MG63 (cell line): ENCODE data around the gene OLFML2A. TPM values are rescaled to one million over a fixed set of nuclear protein-coding genes. Genes with fewer than 3 reads are reported as not detected.

ENCODE experiments used
- DNase-seq: peaks from one replicate; pipeline ENCODE4 v3.0.0-alpha.2; 2020
- H3K27me3 ChIP-seq: fragments of 250-450 bp; sonication (Bioruptor Pico); 2 replicates; pipeline ENCODE4 v1.5.1; 2020; ENCODE audit warnings: mild to moderate bottlenecking, moderate library complexity
- H3K36me3 ChIP-seq: fragments of 250-450 bp; sonication (Bioruptor Pico); 2 replicates; pipeline ENCODE4 v1.5.1; 2020; ENCODE audit warnings: mild to moderate bottlenecking, moderate library complexity
- H3K4me3 ChIP-seq: fragments of 250-450 bp; sonication (Bioruptor Pico); 2 replicates; pipeline ENCODE4 v1.5.1; 2020; ENCODE audit warnings: mild to moderate bottlenecking, moderate library complexity
- H3K9me3 ChIP-seq: fragments of 250-450 bp; sonication (Bioruptor Pico); 2 replicates; pipeline ENCODE4 v1.5.1; 2020; ENCODE audit warnings: mild to moderate bottlenecking, moderate library complexity
- total RNA-seq: library from RNA; depleted of rRNA; stranded (reverse); fragments of >200 nt; shearing (Covaris generic); gene quantifications from 2 replicates; pipeline ENCODE4 v1.2.3, GENCODE V29; 2014; ENCODE audit warnings: low replicate concordance

Gene OLFML2A
- total RNA-seq, 1 experiment from 2014 or later, result 1.5 TPM

DNA sequence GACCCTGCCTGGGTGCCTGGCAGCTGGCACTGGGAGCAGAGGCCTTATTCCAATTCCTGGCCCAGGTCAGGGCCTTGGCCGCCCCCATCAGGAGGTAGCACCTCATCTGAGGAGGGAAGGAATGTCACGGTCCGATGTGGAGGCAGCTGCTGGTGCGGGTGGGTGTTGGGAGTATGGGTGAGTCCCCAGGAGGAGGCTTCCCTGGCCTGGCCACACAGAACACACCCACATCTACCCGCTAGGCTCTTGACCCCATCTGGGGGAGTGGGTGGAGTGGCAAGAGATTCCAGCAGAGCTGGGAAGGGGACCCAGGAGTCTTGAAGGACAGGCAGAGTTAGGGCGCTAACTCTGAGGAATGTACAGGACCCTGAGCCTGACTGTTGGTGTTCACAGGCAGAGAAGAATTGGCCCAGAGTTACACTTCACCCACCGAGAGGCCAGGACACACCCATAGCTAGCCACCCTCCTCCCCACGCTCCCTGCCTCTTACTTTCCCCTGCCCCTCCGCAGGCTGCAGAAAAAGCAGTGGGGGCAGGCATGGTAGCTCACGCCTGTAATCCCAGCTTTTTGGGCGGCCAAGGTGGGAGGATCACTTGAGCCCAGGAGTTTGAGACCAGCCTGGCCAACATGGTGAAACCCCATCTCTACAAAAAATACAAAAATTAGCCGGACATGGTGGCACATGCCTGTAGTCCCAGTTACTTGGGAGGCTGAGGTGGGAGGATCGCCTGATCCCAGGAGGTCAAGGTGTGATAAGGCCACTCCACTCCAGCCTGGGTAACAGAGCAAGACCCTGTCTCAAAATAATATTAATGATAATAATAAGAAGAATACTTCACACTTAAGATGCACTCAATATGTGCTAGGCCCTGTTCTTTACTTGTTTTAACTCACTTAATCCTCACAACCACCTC, 6.0 kb downstream of the OLFML2A start:
- H3K36me3 ChIP-seq, result no peaks in the 10 kb centered on the region
- H3K9me3 ChIP-seq, result no peaks in the 10 kb centered on the region
- no peak for DNase-seq
- H3K4me3 ChIP-seq, result no peak overlapping the region
- H3K27me3 ChIP-seq, result no peaks in the 10 kb centered on the region

- DNase-seq, result no peak
- H3K27me3 ChIP-seq, result no peaks in the 10 kb centered on the region
- H3K9me3 ChIP-seq, result no peaks in the 10 kb centered on the region
- no peaks in the 10 kb centered on the region for H3K36me3 ChIP-seq
- H3K4me3 ChIP-seq, result no peak overlapping the region
Observed at GRCh38 chr9:124783830-124784229, 6.9 kb downstream of the OLFML2A start.

DNA sequence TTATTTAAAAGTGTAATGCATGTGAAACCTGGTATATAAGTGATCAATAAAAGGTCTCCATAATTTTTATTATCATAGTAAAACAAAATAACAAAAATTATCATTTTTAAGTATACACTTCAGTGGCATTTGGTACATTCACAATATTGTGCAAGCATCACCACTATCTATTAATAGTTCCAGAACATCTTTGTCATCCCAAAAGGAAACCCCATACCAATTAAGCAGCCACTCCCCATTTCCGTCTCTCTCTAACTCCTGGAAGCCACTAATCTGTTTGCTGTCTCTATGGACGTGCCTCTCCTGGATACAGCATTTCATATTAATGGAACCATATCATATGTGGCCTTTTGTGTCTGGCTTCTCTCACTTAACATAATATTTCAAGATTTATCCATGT, 7.6 kb downstream of the OLFML2A start:
- H3K9me3 ChIP-seq, result no peaks in the 10 kb centered on the region
- no peak overlapping the region for H3K4me3 ChIP-seq
- no peak for DNase-seq
- H3K36me3 ChIP-seq, result no peaks in the 10 kb centered on the region
- H3K27me3 ChIP-seq, result no peaks in the 10 kb centered on the region

DNA sequence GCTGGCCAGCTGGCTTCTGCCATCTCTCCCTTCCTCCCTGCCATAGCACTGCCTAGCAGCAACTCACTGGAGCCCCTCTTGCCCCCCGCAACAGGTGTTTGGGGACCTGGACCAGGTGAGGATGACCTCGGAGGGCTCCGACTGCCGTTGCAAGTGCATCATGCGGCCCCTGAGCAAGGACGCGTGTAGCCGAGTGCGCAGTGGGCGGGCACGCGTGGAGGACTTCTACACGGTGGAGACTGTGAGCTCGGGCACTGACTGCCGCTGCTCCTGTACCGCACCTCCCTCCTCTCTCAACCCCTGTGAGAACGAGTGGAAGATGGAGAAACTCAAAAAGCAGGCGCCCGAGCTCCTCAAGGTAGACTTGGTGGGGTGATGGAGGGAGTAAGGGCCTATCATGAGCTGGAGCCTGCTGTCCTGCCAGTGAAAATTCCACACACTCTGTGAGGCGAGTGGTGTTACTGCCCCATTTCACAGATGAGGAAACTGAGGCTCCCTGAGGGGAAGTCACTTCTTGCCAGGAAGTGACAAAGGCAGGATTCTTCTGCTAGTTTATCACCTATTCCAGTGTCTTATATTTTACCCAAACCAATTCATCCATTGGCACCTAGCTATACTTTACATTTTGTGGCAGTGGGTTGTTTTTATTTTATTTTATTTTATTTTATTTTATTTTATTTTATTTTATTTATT, 10.1 kb downstream of the OLFML2A start:
- H3K36me3 ChIP-seq, result no peaks in the 10 kb centered on the region
- no peak overlapping the region for H3K4me3 ChIP-seq
- DNase-seq, result no peak
- H3K27me3 ChIP-seq, result no peaks in the 10 kb centered on the region
- H3K9me3 ChIP-seq, result no peaks in the 10 kb centered on the region

GRCh38 chr9:124788542-124789217, 11.7 kb downstream of the OLFML2A start:
- Histone ChIP-seq H3K4me3 (no peak overlapping the region), H3K36me3 (no peaks in the 10 kb centered on the region), H3K9me3 (no peaks in the 10 kb centered on the region), H3K27me3 (no peaks in the 10 kb centered on the region)
- DNase-seq, result no peak

DNA sequence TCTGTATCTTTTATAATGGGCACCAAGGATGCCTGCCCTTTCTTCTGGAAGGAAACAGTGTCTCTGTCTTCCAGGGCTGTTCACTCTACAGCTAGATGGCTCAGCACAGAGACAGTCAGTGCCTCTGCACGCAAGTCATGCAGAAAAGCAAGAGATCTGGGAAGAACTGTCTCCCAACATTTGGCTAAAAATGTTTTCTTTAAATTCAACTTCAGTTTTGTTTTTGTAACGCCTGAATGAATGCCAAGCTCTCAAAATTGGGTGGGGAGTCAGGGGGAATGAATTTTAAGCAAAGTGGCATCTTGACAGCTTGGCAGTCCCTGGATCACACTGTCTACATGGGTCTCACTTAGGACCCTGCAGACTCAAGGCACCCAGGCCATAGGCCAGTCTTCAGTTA, 12.6 kb downstream of the OLFML2A start:
- no peaks in the 10 kb centered on the region for H3K36me3 ChIP-seq
- DNase-seq, result no peak
- H3K4me3 ChIP-seq, result no peak overlapping the region
- H3K27me3 ChIP-seq, result no peaks in the 10 kb centered on the region
- no peaks in the 10 kb centered on the region for H3K9me3 ChIP-seq

- Histone ChIP-seq H3K4me3 (no peak overlapping the region), H3K36me3 (no peaks in the 10 kb centered on the region), H3K9me3 (no peaks in the 10 kb centered on the region), H3K27me3 (no peaks in the 10 kb centered on the region)
- no peak for DNase-seq
Observed at GRCh38 chr9:124790301-124790700, 13.4 kb downstream of the OLFML2A start.

DNA sequence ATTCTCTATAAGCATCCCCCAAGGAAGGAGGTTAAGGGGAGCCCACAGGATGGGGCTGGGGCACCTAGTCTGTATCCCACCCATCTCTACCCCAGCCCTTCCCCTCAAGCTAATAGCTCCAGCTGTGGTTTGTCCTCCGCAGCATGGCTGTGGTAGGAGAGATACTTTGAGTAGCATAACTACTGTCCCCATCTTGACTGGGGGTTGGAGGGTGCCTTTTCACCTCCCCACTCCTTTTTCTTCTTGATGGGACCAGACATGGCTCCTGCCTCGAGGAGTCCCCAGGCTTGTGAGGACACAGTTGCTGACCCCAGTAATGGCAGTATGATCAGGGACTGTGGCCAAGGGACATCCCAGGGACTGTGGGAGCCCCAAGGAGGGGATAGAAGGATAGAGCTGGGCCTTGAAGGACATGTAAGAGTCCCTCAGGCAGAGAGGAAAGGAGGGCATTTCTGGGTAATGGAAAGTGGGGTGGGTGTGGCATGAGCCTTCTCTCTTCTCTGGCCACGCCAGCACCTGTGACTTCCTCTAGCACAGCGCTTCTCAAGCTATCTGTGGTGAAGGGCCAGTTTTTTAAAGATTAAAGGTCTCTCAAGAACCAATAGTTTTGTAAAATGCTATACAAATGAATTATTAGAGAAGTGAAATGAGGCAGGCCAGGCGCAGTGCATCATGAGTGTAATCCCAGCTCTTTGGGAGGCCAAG, 14.0 kb downstream of the OLFML2A start:
- DNase-seq, result no peak
- Histone ChIP-seq H3K9me3 (no peaks in the 10 kb centered on the region), H3K27me3 (no peaks in the 10 kb centered on the region), H3K4me3 (no peak overlapping the region), H3K36me3 (no peaks in the 10 kb centered on the region)

DNA sequence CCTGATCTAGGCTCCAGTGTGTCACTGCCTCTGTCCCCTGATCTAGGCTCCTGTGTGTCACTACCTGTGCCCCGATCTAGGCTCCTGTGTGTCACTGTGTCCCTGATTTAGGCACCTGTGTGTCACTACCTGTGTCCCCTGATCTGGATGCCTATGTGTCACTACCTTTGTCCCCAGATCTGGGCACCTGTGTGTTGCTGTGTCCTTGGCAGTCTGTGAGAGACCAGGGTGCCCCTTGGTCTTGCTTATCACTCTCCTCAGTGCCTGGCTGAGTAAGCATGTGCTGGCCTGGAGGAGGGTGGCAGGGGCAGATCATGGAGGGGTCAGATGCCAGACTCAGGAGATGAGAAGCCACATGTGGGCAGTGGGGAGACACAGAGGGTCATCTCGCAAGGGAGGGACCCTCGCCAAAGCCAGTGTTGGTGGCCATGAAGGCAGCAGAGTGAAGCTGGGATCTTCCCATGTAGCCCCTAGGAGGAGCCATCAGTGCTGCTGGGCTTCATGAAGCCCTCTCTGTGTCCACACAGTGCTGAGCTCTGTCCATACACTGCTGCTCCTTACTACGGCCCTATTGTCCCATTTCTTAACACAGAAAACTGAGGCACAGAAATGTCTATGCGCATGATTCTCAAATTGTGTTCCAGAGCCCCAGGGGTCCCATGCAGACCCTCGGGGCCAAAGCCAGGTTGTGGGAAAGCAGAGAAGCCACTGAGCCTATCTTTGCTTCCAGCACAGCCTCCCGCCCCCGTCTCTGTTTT, 15.5 kb downstream of the OLFML2A start:
- Histone ChIP-seq H3K27me3 (no peaks in the 10 kb centered on the region), H3K9me3 (no peaks in the 10 kb centered on the region), H3K36me3 (no peaks in the 10 kb centered on the region), H3K4me3 (no peak overlapping the region)
- DNase-seq, result no peak

- Histone ChIP-seq H3K4me3 (no peak overlapping the region), H3K9me3 (no peaks in the 10 kb centered on the region), H3K27me3 (no peaks in the 10 kb centered on the region), H3K36me3 (no peaks in the 10 kb centered on the region)
- no peak for DNase-seq
Observed at GRCh38 chr9:124793015-124793541, 16.1 kb downstream of the OLFML2A start.

GRCh38 chr9:124794902-124795491, 18.1 kb downstream of the OLFML2A start:
- H3K4me3 ChIP-seq, result no peak overlapping the region
- no peaks in the 10 kb centered on the region for H3K9me3 ChIP-seq
- H3K27me3 ChIP-seq, result no peaks in the 10 kb centered on the region
- H3K36me3 ChIP-seq, result no peaks in the 10 kb centered on the region
- no peak for DNase-seq

DNA sequence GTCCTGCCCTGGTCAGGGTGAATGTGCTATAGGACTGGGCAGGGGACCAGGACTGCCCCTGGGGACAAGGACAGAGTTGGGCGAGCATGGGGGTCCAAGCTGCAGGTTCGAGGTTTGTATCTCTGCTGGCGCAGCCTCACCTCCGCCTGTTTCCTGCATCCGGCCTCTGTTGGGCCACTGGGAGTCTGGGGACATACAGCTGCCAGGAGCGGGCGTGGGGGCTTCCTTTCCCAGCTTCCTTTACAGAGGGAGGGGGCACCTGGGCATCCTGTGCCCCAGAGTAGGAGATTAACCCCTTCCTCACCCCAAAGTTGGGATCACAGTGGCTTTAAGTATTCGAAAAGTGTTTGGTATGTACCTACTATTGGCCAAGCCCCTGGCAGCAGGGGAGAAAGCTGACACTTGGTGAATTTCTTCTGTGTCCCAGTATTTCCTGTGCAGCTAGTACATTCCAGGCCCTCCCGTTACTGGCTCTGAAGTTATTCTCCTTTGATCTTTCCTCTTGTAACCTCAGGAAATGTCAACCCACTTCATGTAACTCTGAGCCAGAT, 19.0 kb downstream of the OLFML2A start:
- Histone ChIP-seq H3K27me3 (no peaks in the 10 kb centered on the region), H3K36me3 (no peaks in the 10 kb centered on the region), H3K4me3 (no peak overlapping the region), H3K9me3 (no peaks in the 10 kb centered on the region)
- no peak for DNase-seq

GRCh38 chr9:124797343-124798103, 20.6 kb downstream of the OLFML2A start:
- DNase-seq, result no peak
- no peaks in the 10 kb centered on the region for H3K9me3 ChIP-seq
- no peaks in the 10 kb centered on the region for H3K36me3 ChIP-seq
- H3K4me3 ChIP-seq, result no peak overlapping the region
- no peaks in the 10 kb centered on the region for H3K27me3 ChIP-seq

DNA sequence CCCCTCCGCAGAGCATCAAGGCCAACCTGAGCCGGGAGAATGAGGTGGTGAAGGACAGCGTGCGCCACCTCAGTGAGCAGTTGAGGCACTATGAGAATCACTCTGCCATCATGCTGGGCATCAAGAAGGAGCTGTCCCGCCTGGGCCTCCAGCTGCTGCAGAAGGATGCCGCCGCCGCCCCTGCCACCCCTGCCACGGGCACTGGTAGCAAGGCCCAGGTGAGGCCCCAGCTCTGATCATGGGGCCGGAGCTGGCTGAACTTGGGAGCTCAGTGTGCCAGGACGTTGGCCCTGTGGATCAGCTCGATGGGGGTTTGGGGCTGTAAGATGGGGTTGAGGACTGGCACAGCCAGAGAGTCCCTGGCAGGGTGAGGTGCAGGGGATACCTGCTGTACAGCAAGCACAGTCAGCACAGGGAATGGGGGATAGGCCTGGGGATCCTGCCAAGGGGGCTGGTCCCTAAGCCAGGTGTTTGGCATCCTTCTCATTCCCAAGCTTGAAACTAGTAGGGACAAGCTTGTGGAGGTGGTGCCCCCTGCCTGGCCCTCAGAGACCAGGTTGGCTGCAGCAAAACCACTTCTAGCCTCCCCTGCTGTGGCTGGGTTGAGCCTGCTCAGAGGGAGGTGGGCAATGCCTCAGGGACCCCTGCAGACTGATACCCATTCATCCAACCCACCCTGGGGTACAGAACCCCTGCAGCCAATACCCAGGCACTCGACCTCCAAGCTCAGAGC, 22.5 kb downstream of the OLFML2A start:
- H3K27me3 ChIP-seq, result no peaks in the 10 kb centered on the region
- H3K4me3 ChIP-seq, result no peak overlapping the region
- H3K9me3 ChIP-seq, result no peaks in the 10 kb centered on the region
- DNase-seq, result no peak
- H3K36me3 ChIP-seq, result no peaks in the 10 kb centered on the region
